Body of pancreas (tissue), 4 donors: Measurements from ENCODE around the gene CADM2.

Experiments
- CTCF ChIP-seq, 7 experiments: fragments of 450-650 bp in 4 of 7; fragments of 200-600 bp in 3 of 7; sonication (generic) in 3 of 7; IDR thresholded peaks; one replicate each; pipeline ENCODE4 v1.5.1; 2016 to 2019; ENCODE audit warnings: antibody characterized with exemption in 7 of 7
- POLR2A ChIP-seq, 3 donors: fragments of 450-650 bp; IDR thresholded peaks; one replicate each; pipeline ENCODE4 v1.6.1; 2016; ENCODE audit warnings: antibody characterized with exemption in 3 of 3, mild to moderate bottlenecking in 2 of 3

DNA sequence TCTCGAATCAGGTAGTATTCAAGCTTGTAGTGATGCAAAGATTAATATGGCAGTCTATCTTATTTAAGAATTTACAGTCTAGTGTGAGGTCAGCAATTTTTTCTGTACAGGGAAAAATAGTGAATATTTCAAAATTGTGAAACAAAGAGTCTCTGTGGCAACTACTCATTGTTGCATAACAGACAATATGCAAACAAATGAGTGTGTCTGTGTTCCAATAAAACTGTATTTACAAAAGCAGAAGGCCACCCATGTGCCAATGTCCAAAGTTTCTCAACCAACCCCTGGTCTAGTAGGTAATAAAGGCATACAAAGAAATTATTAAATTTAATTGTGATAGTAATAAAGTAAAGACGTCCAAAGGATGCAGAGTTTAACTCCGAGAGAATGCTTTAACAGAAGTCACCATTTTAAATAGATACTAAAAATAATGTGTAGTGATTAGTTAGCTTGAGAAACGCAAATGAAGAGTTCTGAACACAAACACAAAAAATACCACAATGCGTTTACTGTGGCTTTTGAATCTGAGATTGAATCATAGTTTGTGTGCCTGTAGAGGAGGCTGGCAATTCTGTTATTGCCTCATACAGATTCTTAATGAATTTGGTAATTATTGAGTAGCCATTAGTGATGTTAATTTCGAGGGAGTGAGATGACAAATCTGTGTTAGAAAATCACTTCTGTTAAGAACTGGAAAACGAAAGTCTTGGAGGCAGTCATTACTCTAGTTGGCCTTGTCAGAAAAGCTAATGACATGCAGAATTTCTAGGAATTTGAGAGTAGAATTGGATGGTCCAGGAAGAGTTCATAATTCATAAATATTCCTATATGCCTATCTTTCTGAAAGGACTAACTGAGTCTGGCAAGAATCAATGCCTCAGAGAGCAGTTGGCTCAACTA lies 48.7 kb downstream of the CADM2 start:
- TF ChIP-seq CTCF (IDR thresholded peaks at IDR 0.05) (no peak), POLR2A (IDR thresholded peaks at IDR 0.05) (no peak)
